Kidney (tissue), 14 donors: Measurements from ENCODE around the gene AURKB. TPM values are rescaled to one million over a fixed set of nuclear protein-coding genes. Genes with fewer than 3 reads are reported as not detected.

Experiments used
- DNase-seq, 5 donors: peaks; one replicate each; pipeline ENCODE4 v3.0.0-alpha.2; 2013 to 2020
- FAIRE-seq: peaks from 2 replicates; lab custom pipeline; 2012; peaks lifted over from hg19 to GRCh38; lab: Jason Lieb, UNC
- H3K27ac ChIP-seq, 2 donors: one replicate each; pipeline ENCODE4 v1.7.0; 2013; ENCODE audit warnings: low read depth in 2 of 2, low read length in 2 of 2, inconsistent platforms in 1 of 2
- H3K27me3 ChIP-seq: one replicate; pipeline ENCODE4 v1.7.1; 2013; ENCODE audit warnings: low read length, inconsistent platforms; ENCODE audit not compliant: control insufficient read depth, insufficient read depth
- H3K36me3 ChIP-seq, 3 donors: one replicate each; pipeline versions ENCODE4 v1.7.0 to v1.7.1; 2013; ENCODE audit warnings: low read length in 3 of 3, control low read depth in 1 of 3, inconsistent platforms in 1 of 3; ENCODE audit not compliant: insufficient read depth in 3 of 3, control insufficient read depth in 2 of 3
- H3K4me1 ChIP-seq, 3 donors: one replicate each; pipeline versions ENCODE4 v1.7.0 to v1.7.1; 2013; ENCODE audit warnings: low read length in 3 of 3, inconsistent platforms in 1 of 3, low read depth in 1 of 3; ENCODE audit not compliant: control insufficient read depth in 2 of 3, insufficient read depth in 2 of 3
- H3K4me3 ChIP-seq, 3 donors: one replicate each; pipeline versions ENCODE4 v1.7.0 to v1.8.1; 2013; ENCODE audit warnings: low read length in 3 of 3, control low read depth in 1 of 3, inconsistent platforms in 1 of 3
- H3K9ac ChIP-seq, 3 donors: one replicate each; pipeline versions ENCODE4 v1.7.0 to v1.7.1; 2013; ENCODE audit warnings: low read length in 3 of 3, control low read depth in 1 of 3, inconsistent platforms in 1 of 3
- H3K9me3 ChIP-seq, 3 donors: one replicate each; pipeline versions ENCODE4 v1.7.0 to v1.7.1; 2013; ENCODE audit warnings: low read length in 3 of 3, control low read depth in 1 of 3, inconsistent platforms in 1 of 3; ENCODE audit not compliant: control insufficient read depth in 2 of 3, insufficient read depth in 1 of 3
- intact Hi-C: fragments of 100-400 bp; cut with DNase I; formaldehyde crosslinking; loops from one replicate; pipeline ENCODE4 v1.11.1; 2022
- microRNA-seq: library from miRNA; unstranded; fragments of <30 nt; microRNA quantifications from one replicate; pipeline ENCODE4 v1.2.0, GENCODE V29; 2020
- polyA plus RNA-seq: library from polyadenylated mRNA; stranded (reverse); fragments of 350-450 nt; fragmentation: Illumina TruSeq; extraction: RNeasy Lipid Tissue Mini Kit (QIAGEN cat#74804); gene quantifications from one replicate; pipeline ENCODE4 v1.2.3, GENCODE V29; 2014; ENCODE audit warnings: low read depth, low replicate concordance; ENCODE audit not compliant: insufficient read depth
- total RNA-seq: library from RNA; stranded (reverse); fragmentation: NEBNext Ultra II Directional; extraction: Animal tissue kit (Norgen Biotek cat#: 25700); gene quantifications from one replicate; pipeline ENCODE4 v1.2.1, GENCODE V29; 2021
- TF ChIP-seq, protein P1 (sequence below): IDR thresholded peaks from 3 replicates; pipeline ENCODE4 v1.5.1; 2012; ENCODE audit warnings: mild to moderate bottlenecking, moderate library complexity, borderline replicate concordance; ENCODE audit not compliant: insufficient read depth; ENCODE audit errors: extremely low read depth
- donor health status: control.
- donor health status: control.
- donor health status: control.
- donor health status: control.
- donor health status: control.
- donor health status: DM: yes; HTN: yes; CAD: no.
- donor health status: Normal renal cell carcinoma (clear cell type).

The AURKB gene
- total and polyA plus RNA-seq, 2 donors from 2014 or later, result 0.43 to 2.8 TPM

DNA sequence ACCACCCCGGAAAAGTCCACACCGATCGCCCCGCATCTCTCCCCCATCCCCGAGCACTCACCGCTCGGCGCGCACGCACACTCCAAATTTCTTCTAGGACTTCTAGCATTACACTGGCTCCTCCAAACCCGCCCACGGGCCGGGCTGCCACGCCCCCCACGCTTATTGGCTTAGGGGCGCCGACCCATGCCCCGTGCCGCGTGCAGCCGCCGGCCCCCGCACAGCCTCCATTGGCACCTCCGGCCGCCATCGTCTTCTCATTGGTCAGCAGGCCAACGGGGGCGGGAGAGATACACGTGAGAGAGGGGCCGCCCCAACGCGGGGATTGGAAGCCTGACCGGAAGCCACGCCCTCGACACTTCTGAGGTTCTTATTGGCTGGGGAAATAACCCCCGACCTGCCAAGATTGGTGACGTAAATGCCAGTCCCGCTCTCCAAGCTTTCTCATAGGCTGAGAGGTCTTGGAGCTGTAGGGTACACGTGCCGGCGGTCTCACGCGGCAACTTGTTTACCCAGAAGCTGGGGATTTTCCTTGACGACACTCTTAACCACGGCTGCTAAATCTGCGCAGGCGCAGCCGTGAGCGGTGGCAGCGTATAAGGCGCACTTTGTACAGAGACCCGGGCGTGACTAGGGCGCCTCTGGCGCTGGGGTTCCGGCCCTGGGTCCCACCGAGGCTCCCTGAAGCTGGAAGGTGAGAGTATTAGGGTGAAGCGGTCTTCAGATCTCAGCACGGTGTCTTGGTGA, 54.0 kb downstream of the AURKB start:
- intact Hi-C loops, result no loop called here
- DNase-seq, result peak; percentile 100
- Histone ChIP-seq H3K9me3 (no peaks in the 10 kb centered on the region), H3K27ac (peak overlapping the region; percentile 99 to 100), H3K4me1 (peaks cover 5 to 32% (median 22%) of the 10 kb centered on the region in 3 donors), H3K4me3 (peak overlapping the region; percentile 75 to 99 (median 99)), H3K27me3 (no peaks in the 10 kb centered on the region), H3K9ac (peak overlapping the region; percentile 61 to 100 (median 99)), H3K36me3 (peaks cover 2 to 20% (median 2%) of the 10 kb centered on the region in 3 donors)
- FAIRE-seq, result peak; percentile 99
- TF ChIP-seq, protein P1, sequence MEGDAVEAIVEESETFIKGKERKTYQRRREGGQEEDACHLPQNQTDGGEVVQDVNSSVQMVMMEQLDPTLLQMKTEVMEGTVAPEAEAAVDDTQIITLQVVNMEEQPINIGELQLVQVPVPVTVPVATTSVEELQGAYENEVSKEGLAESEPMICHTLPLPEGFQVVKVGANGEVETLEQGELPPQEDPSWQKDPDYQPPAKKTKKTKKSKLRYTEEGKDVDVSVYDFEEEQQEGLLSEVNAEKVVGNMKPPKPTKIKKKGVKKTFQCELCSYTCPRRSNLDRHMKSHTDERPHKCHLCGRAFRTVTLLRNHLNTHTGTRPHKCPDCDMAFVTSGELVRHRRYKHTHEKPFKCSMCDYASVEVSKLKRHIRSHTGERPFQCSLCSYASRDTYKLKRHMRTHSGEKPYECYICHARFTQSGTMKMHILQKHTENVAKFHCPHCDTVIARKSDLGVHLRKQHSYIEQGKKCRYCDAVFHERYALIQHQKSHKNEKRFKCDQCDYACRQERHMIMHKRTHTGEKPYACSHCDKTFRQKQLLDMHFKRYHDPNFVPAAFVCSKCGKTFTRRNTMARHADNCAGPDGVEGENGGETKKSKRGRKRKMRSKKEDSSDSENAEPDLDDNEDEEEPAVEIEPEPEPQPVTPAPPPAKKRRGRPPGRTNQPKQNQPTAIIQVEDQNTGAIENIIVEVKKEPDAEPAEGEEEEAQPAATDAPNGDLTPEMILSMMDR, result peak; percentile 13

DNA sequence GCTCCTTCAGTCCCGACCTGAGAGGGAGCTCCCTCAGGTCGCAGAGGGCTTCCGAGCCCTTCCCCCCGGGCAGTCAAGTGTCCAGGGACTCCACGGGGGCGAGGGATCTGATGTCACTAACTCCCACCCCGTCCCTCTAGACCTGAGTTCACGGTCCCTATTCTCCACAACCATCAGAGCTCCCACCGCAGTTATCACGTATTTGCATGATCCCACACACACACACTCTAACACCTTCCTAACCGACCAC, 54.5 kb downstream of the AURKB start:
- intact Hi-C loops, result no loop called here
- H3K4me3 ChIP-seq, result peak overlapping the region; percentile 75 to 99 (median 99)
- H3K27me3 ChIP-seq, result no peaks in the 10 kb centered on the region
- H3K9me3 ChIP-seq, result no peaks in the 10 kb centered on the region
- H3K36me3 ChIP-seq, result peaks cover 2 to 16% (median 2%) of the 10 kb centered on the region in 3 donors
- DNase-seq (no peak), FAIRE-seq (no peak)
- H3K9ac ChIP-seq, result peak overlapping the region; percentile 61 to 100 (median 99)
- TF ChIP-seq, protein P1, result no peak
- H3K27ac ChIP-seq, result peak overlapping the region; percentile 99 to 100
- peaks cover 5 to 29% (median 18%) of the 10 kb centered on the region in 3 donors for H3K4me1 ChIP-seq

DNA sequence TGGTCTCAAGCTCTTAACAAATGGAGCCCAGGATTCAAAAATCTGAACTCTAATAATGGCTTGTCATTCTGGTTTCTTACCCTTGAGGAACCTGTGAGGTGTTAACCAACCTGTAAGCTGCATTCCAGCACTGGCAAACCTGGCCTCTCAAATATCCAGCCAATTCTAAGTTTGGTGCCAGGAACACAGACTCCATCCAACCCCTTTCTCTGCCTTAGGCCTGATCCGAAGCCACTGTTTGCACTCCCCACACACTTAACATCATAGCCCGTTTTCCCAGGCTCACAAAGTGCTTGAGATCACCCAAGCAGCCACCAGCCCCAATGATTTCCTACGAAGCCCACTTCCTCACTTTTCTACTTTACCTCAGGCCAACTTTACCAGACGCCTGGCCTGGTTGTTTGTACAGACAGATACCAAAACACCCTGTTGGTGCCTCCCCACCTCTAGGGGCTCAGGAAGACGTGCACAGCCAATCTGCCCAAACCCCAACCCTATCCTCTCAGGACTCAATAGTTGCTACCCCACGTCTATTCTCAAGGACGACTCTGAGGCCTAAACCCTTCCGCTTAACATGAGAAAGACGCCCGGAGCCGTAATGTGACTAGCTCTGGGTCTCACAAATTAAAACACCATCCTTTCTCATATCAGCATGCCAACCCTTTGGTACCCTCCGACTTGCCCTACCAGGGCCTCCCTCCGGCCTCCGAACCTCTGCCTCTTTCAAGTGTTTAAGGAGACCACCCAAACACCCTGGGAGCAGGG, 55.0 kb downstream of the AURKB start:
- peak overlapping the region; percentile 75 to 99 (median 99) for H3K4me3 ChIP-seq
- no peaks in the 10 kb centered on the region for H3K27me3 ChIP-seq
- DNase-seq (peak in 2 of 5 donors; percentile 45 to 53), FAIRE-seq (no peak)
- peaks cover 0 to 18% (median 2%) of the 10 kb centered on the region in 3 donors for H3K36me3 ChIP-seq
- peak overlapping the region; percentile 99 to 100 for H3K27ac ChIP-seq
- peak overlapping the region; percentile 61 to 100 (median 99) for H3K9ac ChIP-seq
- intact Hi-C loops, result no loop called here
- H3K9me3 ChIP-seq, result no peaks in the 10 kb centered on the region
- peaks cover 5 to 30% (median 21%) of the 10 kb centered on the region in 3 donors for H3K4me1 ChIP-seq
- TF ChIP-seq, protein P1, result no peak

Small RNAs within 50 kb of the gene (microRNA-seq; reads per million reads assigned to microRNA genes)
- 2.7 reads per million for gene MIR4521

Other genes with a start within 250 kb of the AURKB start
- gene GUCY2D, start 208.0 kb downstream of the AURKB start, total RNA-seq, result 0.19 TPM
- 0.24 TPM for gene GUCY2D, start 208.0 kb downstream of the AURKB start, polyA plus RNA-seq
- gene ALOX15B, start 171.5 kb downstream of the AURKB start, total RNA-seq, result 8.0 TPM
- gene ALOX15B, start 171.5 kb downstream of the AURKB start, polyA plus RNA-seq, result 0.15 TPM
- not detected for gene ALOX12B, start 122.9 kb downstream of the AURKB start, total RNA-seq
- not detected for gene ALOX12B, start 122.9 kb downstream of the AURKB start, polyA plus RNA-seq
- gene ALOXE3, start 92.1 kb downstream of the AURKB start, total RNA-seq, result not detected
- gene ALOXE3, start 92.1 kb downstream of the AURKB start, polyA plus RNA-seq, result not detected
- 0.25 TPM for gene HES7, start 86.5 kb downstream of the AURKB start, total RNA-seq
- not detected for gene HES7, start 86.5 kb downstream of the AURKB start, polyA plus RNA-seq
- 161 TPM for gene PER1, start 58.2 kb downstream of the AURKB start, total RNA-seq
- gene PER1, start 58.2 kb downstream of the AURKB start, polyA plus RNA-seq, result 25.2 TPM
- 107 TPM for gene VAMP2, start 47.6 kb downstream of the AURKB start, total RNA-seq
- 124 TPM for gene VAMP2, start 47.6 kb downstream of the AURKB start, polyA plus RNA-seq
- gene TMEM107, start 34.2 kb downstream of the AURKB start, total RNA-seq, result 23.4 TPM
- gene TMEM107, start 34.2 kb downstream of the AURKB start, polyA plus RNA-seq, result 24.6 TPM
- 8.6 TPM for gene BORCS6, start 20.4 kb downstream of the AURKB start, total RNA-seq
- gene BORCS6, start 20.4 kb downstream of the AURKB start, polyA plus RNA-seq, result 15.4 TPM
- gene CTC1, start 37.5 kb upstream of the AURKB start, total RNA-seq, result 57.2 TPM
- 12.2 TPM for gene CTC1, start 37.5 kb upstream of the AURKB start, polyA plus RNA-seq
- 49.5 TPM for gene PFAS, start 38.7 kb upstream of the AURKB start, total RNA-seq
- 7.6 TPM for gene PFAS, start 38.7 kb upstream of the AURKB start, polyA plus RNA-seq
- 20.1 TPM for gene RANGRF, start 78.1 kb upstream of the AURKB start, total RNA-seq
- gene RANGRF, start 78.1 kb upstream of the AURKB start, polyA plus RNA-seq, result 91.8 TPM
- gene SLC25A35, start 84.8 kb upstream of the AURKB start, total RNA-seq, result 11.1 TPM
- gene SLC25A35, start 84.8 kb upstream of the AURKB start, polyA plus RNA-seq, result 17.2 TPM
- 27.8 TPM for gene ARHGEF15, start 99.7 kb upstream of the AURKB start, total RNA-seq
- 14.0 TPM for gene ARHGEF15, start 99.7 kb upstream of the AURKB start, polyA plus RNA-seq
- gene ODF4, start 129.3 kb upstream of the AURKB start, total RNA-seq, result not detected
- not detected for gene ODF4, start 129.3 kb upstream of the AURKB start, polyA plus RNA-seq
- gene RPL26, start 172.6 kb upstream of the AURKB start, total RNA-seq, result 1,267 TPM
- 2,696 TPM for gene RPL26, start 172.6 kb upstream of the AURKB start, polyA plus RNA-seq
- not detected for gene RNF222, start 187.3 kb upstream of the AURKB start, total RNA-seq
- gene RNF222, start 187.3 kb upstream of the AURKB start, polyA plus RNA-seq, result not detected
- gene NDEL1, start 225.3 kb upstream of the AURKB start, total RNA-seq, result 66.1 TPM
- gene NDEL1, start 225.3 kb upstream of the AURKB start, polyA plus RNA-seq, result 17.9 TPM